GM13976 (cell line): Measurements from ENCODE around the gene COPB2.

Experiments used
- DNase-seq: peaks from one replicate; pipeline ENCODE4 v3.0.0; 2012; ENCODE audit warnings: low spot score
- in situ Hi-C: fragments of 300-500 bp; cut with MboI; formaldehyde crosslinking; loops from one replicate; pipeline ENCODE4 v1.12.0; 2022; ENCODE audit warnings: low sequenced_read_pairs, mixed read lengths, inconsistent platforms; ENCODE audit not compliant: unreplicated experiment
- TF ChIP-seq, protein P1 (sequence below): IDR thresholded peaks from 2 replicates; pipeline ENCODE4 v1.5.1; 2012; ENCODE audit warnings: borderline replicate concordance, mild to moderate bottlenecking; ENCODE audit not compliant: insufficient read depth; ENCODE audit errors: extremely low read depth, missing control alignments, control extremely low read depth

Gene COPB2

DNA sequence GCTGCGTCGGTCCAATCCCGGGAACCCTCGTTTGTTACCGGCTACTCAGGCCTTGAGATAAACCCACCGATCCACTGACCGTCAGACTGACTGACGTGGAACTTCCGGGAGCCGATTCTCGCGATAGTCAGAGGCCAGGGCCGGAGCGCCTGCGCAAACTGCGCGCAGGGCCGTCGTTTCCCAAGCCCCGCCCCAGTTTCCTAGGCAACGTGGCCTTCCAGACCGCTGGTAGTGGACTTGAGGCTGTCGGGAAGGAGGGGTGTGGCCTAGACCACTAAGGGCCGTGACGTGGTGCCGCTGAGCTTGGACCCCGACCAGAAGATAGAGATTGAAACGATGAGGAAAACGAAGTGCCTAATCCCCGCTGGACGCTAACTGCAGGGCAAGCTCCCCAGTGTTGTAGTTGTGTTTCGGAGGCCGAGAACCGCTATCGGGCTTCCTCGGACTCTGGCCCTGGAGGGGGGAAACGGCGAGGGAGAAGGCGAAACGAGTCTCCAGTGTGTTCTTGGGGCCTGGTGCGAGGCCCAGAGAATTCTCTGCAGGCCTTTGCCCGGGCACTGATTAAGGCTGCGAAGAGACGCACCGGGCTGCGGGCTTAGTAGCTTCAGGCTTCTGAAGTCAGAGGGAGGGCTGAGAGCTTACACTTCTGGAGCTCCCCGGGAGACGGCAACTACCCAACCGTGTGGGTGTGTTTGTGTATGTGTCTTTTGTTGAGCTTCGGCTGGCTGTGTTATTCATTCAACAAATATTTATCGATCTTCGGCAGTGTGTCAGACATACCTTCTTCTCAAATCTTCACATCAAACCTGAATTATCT is at the start of gene COPB2:
Gene COPB2 (minus strand): TSS at position 96 of the 817 bp plus-strand sequence. CDS start 97 bp downstream, outside the sequence.
- peak; percentile 98 for DNase-seq
- TF ChIP-seq, protein P1, sequence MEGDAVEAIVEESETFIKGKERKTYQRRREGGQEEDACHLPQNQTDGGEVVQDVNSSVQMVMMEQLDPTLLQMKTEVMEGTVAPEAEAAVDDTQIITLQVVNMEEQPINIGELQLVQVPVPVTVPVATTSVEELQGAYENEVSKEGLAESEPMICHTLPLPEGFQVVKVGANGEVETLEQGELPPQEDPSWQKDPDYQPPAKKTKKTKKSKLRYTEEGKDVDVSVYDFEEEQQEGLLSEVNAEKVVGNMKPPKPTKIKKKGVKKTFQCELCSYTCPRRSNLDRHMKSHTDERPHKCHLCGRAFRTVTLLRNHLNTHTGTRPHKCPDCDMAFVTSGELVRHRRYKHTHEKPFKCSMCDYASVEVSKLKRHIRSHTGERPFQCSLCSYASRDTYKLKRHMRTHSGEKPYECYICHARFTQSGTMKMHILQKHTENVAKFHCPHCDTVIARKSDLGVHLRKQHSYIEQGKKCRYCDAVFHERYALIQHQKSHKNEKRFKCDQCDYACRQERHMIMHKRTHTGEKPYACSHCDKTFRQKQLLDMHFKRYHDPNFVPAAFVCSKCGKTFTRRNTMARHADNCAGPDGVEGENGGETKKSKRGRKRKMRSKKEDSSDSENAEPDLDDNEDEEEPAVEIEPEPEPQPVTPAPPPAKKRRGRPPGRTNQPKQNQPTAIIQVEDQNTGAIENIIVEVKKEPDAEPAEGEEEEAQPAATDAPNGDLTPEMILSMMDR, result no peak
- in situ Hi-C loops, result no loop called here

DNA sequence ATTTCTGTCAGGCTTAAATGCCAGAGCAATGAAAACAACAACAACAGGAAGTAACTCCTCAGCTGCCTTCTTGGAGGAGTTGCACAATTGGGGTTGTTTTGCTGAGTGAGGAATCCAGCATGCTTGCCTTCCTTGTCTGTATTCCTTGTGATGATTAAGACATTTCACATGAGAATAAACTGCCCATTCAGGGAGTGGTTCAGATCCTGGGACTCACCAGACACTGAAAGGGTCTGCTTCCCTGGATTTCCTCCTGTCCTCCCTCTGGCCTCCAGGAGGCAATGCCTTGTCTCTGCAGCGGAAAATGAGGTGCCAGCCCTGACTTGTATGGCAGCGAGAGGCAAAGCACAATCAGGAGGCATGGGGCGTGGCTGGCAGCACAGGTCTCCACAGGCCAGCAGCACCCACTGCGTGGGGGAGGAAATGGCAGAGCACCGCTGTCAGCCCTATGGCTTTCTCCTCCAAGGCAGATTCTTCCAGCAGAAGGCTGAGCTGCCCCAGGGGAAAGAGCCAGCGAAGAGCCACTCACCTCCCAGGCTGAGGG is 45.4 kb upstream of the COPB2 start:
- in situ Hi-C loops, result no loop called here
- TF ChIP-seq, protein P1, result no peak
- DNase-seq, result no peak

GRCh38 chr3:139434228-139434627 is 44.8 kb upstream of the COPB2 start:
- in situ Hi-C loops, result no loop called here
- TF ChIP-seq, protein P1, result no peak

DNA sequence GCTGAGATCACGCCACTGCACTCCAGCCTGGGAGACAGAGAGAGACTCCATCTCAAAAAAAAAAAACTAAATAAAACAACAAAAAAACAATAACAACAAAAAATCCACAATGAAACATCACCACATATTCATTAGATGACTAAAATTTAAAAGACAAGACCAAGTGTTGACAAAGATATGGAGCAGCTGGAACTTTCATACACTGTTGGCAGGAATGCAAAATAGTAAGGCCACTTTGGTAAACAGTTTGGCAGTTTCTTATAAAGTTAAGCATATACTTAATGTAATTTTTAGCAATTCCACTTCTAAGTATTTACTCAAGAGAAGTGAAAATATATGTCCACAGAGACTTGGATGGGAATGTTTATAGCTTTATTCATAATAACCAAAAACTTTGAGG is 43.6 kb upstream of the COPB2 start:
- TF ChIP-seq, protein P1, result no peak
- in situ Hi-C loops, result no loop called here
- DNase-seq, result no peak

More at GRCh38 chr3:139434228-139434627, 44.8 kb upstream of the COPB2 start:
- no peak for DNase-seq

GRCh38 chr3:139430493-139430892 is 41.0 kb upstream of the COPB2 start:
- TF ChIP-seq, protein P1, result no peak
- in situ Hi-C loops, result no loop called here
- no peak for DNase-seq

GRCh38 chr3:139427283-139428060 is 38.0 kb upstream of the COPB2 start:
- TF ChIP-seq, protein P1, result peak; percentile 57
- DNase-seq, result peak; percentile 66
- in situ Hi-C loops, result no loop called here
